ENCODE results near the gene CCN5.

CCN5 gene

DNA sequence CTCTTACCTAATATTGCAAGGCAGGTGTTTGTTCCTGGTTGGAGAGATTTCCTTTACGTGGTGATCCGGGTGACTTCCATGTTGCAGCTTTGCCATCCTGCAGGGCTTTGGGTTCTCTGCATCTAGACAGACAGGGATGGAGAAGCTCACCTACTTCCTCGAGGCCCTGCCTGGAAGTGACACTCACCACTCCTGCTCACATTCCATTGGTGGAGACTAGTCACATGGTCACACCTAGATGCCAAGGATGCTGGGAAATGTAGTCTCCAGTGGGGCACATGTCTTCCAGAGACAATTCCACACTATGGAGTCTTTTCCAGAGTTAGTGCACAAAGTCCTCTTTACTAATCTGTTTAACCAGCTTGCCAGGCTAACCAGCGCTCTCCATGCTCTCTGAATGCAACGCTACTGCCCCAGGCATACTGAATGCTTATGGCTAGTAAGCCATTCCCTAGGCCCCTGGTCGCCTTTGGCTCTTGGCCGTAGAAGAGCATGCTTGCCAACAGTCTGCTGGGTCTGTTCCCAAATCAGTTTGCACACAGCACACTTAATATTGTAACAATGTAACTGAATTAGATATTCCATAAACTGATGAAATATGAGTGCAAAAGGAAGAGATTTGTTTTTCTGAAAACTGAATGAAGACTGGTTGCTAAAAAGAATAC, 23.8 kb downstream of the CCN5 start:
- DNase-seq = no peak

DNA sequence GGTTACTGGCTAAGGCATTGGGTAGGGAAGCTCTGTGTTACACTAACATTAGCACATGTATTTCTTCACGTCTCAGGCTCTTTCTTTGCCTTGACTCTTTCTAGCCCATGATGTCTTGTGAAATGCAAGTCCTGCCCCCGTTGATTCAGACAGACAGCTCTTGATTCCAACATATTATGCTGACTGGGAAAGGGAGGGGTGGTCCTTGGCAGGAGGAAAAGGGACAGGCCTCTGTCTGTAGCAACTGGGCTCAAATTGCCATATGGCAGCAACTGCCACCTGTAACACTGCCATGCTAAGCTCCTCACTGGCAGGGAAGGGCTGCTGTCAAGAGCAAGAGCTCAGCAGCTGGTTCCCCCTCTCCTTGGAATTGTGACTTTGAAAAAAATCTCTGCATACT, 24.8 kb downstream of the CCN5 start:
- no peak for DNase-seq

DNA sequence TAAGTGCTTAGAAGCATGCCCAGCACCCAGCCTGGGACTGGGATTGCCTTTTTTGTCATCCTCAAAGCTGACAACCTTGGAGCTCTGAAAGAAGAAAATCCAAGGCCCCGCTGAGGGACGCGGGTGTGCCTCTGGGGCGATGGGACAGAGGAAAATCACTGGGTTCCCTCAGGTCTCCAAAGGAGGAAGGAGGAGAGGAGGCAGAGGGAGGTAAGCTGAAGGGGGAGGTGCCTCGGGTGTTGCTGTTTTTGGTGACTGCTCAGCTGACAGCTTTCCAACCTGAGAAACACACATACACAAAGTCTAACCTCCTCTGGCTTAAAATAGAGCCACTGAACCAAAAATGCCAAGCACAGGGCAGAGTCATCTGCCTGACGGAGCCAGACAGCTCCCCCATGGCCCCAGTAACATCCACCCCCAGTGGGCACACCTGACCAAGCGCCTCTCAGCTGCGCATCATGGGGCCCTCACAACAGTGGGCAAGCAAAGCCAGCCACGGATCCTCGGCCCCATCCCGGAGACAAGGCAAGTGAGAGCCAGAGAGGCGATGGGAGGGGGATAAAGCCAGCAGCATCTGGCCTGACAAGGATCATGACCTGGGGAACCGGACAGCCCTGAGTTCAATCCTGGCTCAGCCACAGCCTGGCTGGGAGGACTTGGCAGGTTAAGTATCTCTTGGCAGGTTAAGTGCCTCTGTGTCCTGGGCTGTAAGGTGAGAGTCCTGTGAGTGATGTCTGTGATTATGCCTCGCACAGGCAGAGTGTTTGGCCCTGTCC, 27.3 kb downstream of the CCN5 start:
- no peak for DNase-seq

DNA sequence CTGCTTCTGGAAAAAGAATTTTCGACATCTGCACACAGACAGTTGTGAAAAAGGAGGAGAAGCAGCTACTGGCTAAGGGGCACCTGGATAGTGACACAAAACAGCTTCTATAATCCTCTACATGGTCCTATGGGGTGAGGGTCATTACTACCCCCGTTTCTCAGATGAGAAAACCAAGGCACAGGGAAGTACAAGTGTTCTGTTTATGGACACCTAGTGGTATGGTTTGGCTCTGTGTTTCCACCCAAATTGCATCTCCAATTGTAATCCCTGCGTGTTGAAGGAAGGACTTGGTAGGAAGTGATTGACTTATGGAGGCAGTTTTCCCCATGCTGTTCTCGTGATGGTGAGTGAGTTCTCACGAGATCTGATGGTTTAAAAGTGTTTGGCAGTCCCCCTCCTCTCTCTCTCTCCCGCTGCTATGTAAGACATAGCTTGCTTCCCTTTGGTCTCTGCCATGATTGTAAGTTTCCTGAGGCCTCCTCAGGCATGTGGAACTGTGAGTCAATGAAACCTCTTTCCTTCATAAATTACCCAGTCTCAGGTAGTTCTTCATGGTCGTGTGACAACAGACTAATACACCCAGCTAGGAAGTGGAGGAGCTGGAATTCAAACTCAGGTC, 28.0 kb downstream of the CCN5 start:
- no peak for DNase-seq

DNA sequence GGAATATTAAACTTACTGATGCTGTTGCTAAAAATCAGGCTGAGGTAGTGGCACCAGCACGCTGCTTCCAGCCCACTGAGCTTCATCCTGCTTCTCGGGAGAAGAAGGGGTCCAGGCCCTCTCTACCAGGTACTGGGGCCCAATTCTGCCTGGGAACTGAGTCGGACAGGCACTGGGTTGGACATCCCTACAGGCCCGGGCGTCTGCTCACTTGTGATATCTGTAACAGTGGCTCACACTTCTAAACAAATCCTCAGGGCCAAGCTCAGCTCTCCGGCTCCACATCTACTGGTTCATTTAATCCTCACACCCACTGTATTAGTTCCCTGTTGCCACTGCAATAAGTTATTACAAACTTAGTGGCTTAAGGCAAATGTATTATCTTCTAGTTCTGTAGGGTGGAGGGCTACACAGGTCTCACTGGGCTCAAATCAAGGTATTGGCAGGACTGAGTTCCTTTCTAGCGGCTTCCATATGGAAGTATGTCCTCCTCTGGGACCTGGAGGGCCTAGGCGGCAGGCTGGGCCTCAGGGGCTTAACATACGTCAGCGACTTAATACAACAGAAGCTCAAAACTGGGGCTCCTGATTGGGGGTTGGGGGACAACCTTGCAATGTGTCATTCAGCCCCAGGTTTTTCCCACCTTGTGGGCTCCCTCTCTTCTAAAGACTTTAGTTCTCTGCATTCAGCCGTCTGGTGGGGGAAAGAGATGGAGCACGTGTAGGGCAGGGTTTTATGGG, 28.9 kb downstream of the CCN5 start:
- no peak for DNase-seq

DNA sequence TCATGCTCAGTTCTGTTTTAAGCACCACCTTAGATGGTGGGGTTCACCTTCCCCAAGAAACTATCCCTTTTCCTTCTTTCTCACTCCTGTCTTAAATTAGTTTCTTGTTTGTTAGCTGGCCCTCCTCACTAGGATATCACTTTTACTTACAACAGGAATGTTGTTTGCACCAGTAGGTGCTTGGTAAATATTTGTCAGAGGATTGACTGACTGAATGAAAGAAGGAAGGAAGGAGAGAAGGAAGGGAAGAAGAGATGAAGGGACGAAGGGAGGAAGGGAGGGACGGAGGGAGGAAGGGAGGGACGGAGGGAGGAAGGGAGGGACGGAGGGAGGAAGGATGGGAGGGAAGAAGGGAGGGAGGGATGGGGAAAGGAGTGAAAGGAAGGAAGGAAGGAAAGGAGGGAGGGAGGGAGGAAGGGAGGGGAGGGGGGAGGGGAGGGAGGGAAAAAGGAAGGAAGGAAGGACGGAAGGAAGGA, 30.0 kb downstream of the CCN5 start:
- DNase-seq = no peak

DNA sequence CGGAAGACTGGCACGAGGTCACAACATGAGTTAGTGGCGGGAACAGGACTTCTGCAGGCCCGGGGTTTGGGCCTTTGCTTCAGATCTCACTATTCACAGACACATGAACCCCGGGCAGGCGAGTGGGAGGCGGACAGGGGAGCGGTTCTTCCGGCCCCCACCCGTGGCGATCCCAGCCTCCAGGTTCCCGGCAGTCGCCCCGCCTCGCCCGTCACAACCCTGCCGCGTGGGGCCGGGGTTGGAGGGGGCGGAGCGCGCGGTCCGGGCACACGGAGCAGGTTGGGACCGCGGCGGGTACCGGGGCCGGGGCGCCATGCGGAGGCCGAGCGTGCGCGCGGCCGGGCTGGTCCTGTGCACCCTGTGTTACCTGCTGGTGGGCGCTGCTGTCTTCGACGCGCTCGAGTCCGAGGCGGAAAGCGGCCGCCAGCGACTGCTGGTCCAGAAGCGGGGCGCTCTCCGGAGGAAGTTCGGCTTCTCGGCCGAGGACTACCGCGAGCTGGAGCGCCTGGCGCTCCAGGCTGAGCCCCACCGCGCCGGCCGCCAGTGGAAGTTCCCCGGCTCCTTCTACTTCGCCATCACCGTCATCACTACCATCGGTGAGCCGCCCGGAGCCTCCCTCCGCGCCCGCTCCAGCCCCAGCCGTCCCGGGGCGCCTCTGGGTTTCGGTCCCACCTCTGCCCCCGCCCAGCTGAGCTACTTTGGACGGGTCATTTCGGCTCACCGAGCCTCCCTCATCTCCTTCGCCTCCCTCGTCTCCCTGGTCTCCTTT, 30.6 kb downstream of the CCN5 start, which contains the start of gene KCNK15:
Gene KCNK15, plus strand, starts transcription at position 268 of the 769 bp plus-strand sequence. Its CDS starts 46 bp downstream, at position 314.
- peak; percentile 20 for DNase-seq

DNA sequence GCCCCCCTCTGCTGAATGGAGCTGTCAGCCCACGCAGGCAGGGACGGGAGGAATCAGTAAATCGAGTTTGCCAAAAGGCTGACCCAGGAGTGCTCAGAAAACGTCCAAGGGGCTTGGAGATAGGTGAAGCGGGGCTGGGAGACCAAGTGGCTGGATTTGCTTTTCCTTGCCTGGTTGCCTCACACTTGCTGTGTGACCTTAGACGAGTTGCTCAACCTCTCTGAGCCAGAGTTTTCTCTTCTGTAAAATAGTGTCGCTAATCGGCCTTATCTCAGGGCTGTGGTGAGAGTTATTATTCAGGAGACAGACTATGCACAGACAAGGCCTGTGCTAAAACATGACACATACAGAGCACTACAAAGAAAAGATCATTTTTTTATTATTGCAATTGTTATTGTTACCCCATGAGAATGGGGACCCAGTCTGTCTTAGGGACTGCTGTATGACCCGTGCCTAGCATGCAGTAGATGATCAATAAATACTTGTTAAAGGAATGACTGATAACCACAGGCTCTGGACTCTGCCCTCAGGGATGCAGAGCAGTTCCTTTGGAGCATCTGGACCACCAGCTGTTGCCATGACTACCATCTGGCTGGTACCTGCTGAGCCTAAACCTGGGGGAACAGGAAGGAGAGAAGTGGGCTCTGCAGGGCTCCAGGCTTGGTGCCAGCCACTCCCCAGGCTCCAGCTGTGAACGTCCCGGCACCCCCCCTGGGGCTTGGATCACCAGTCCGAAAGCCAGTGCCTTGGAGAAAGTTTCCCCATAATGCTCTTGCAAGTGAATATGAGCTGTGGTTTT, 31.4 kb downstream of the CCN5 start:
- no peak for DNase-seq

DNA sequence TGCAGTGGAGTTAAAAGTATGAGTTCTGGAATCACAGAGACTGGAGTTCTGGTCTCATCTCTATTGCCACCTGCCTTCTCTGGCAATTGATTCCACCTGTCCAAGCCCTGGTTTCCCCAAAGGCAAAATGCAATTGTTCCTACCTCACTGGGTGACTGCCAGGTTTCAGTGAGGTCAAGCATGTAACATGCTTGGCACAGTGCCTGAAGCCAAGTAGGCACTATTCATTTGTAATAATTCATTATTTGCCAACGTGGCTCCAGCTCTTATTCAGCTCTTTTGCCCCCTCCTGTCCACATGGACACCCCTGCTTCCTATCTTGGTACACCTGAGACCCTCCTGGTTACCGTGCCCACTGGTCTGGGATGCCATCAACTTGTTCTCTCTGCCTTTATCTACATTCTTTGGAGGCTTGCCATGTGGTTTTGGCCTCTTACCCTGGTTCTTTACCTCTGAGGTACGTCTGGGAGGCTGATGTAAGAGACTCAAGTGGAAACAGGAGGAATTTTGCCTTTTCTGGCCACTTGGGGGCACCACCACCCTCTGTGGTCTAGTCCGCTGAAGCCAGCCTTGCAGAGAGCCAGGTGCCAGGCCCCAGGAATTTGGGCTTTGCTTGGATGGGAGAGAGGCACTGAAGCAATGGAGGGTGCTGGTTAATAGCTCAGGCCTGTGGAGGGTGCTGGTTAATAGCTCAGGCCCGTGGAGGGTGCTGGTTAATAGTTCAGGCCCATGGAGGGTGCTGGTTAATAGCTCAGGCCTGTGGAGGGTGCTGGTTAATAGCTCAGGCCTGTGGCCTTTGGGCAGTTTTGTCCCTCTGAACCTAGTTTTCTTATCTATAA, 32.2 kb downstream of the CCN5 start:
- no peak for DNase-seq

DNA sequence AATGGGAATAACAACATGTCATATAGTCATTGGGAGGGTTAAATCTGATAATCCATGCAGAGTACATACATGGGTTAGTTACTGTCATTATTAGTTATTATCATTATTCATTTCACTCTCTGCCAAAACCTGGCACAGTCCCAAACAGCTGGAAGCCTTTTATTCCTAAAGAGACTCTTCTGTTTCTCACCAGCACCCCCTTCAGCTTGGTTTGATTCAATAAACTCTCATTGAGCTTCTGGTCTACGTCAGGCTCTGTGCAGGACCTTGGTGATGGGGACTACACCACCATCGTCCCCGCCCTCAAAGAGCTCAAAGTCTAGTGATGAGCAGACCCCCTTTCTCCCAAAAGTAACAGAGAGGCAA, 32.8 kb downstream of the CCN5 start:
- no peak for DNase-seq

DNA sequence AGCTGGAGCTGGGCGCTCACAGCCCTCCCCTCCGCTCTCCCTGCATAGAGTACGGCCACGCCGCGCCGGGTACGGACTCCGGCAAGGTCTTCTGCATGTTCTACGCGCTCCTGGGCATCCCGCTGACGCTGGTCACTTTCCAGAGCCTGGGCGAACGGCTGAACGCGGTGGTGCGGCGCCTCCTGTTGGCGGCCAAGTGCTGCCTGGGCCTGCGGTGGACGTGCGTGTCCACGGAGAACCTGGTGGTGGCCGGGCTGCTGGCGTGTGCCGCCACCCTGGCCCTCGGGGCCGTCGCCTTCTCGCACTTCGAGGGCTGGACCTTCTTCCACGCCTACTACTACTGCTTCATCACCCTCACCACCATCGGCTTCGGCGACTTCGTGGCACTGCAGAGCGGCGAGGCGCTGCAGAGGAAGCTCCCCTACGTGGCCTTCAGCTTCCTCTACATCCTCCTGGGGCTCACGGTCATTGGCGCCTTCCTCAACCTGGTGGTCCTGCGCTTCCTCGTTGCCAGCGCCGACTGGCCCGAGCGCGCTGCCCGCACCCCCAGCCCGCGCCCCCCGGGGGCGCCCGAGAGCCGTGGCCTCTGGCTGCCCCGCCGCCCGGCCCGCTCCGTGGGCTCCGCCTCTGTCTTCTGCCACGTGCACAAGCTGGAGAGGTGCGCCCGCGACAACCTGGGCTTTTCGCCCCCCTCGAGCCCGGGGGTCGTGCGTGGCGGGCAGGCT, 35.1 kb downstream of the CCN5 start:
- DNase-seq = no peak

DNA sequence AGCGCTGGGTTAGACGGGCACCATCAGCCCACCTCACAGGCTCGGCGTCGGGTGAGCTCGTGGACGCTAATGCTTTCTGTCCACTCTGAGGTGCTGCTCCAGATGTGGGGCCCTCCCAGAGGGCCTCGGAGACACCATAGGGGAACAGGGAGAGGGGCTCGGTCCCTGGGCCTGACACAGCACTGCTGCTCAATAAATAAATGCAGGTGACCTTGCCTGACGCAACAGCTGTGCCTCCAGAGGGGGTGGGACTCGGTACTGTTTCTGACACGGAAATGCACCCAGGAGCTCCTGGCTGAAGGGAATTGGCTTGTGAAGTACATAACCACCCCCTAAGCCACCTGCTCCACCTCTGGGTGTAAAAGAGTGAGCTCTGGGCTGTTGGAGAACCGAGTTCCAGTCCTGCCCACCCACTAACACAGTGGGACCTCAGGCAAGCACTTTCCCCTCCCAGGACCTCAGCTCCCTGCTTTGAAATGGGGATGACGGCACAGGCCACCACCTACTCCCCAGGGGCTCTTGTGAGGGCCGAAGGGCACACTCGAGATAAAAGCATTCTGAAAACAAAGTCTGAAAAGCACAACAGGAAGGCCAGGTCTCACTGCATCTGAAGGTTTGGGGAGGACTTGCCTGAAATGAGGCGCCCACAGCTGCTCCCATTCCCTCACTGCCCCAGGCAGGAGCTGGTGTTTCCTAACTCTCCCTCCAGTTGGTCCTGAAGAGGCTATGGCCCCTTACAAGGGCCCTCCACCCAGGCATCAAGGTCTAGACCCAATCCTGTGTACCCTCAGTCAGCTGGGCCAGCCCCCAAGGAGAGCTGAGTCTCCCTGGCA, 37.1 kb downstream of the CCN5 start:
- no peak for DNase-seq

DNA sequence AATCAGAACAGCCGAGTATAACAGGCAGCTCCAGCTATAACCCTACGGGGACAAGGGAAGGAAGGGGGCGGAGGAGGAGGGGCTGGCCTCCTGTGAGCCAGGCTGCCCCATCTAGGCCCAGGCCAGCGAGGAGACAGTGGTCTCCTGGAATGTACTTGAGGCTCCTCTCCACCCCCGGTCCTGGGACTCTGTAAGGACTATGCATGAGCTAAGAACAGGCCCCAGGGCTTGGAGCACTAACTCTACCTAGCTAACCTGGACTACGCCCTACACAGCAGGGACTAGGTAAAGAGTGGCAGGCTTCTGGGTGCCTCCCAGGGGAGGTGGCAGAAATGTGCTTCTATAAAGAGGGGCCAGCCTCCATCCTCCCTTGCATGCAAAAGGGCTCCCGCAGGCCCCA, 39.4 kb downstream of the CCN5 start:
- no peak for DNase-seq

DNA sequence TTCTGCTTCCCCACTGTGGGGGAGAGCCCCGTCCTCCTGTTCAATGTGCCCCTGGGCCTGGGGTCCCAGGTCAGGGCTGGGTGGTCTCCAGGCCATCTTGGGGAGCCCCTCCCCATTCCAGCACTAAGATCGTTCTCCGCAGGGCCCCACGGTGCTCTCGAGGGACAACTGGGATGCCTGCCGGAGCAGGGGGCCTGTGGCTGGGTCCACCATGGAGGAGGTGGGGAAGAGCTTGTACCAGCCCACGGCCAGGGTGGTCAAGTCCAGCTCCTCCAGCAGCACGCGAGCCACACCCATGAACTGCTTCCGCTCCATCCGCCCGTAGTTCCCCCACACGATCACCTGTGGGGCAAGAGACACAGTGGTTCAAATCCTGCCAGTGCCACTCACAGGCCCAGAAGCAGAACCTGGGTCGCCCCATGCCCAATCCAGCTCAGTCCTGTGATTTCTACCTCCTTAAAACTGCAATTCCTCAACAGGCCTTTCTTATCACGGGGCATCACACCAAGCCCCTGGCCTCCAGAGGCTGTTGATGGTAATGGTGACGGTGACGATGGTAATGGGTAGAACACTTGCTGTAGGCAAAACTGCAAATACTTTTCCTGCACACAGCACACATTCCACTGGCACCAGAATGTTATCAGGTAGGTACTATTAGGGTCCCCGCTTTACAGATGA, 41.0 kb downstream of the CCN5 start:
- no peak for DNase-seq

DNA sequence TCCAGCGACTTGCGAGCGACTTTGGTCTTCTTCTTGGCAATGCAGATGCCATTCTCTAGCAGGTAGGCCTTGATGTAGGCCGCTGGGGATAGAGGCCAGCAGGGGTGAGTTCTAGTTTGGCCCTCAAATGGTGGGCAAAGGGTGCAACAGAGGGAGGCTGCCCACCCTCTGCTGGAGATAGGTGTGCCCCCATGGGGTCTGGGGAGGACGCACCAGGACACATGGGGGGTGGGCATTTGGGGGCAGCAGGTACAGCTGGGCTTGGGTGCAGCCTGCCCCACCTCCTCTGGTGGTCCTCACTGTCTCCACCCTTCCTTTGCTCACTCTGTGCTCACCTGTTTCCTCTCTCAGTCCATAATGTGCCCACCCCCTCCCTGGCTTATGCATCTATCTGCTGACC, 41.8 kb downstream of the CCN5 start:
- no peak for DNase-seq

DNA sequence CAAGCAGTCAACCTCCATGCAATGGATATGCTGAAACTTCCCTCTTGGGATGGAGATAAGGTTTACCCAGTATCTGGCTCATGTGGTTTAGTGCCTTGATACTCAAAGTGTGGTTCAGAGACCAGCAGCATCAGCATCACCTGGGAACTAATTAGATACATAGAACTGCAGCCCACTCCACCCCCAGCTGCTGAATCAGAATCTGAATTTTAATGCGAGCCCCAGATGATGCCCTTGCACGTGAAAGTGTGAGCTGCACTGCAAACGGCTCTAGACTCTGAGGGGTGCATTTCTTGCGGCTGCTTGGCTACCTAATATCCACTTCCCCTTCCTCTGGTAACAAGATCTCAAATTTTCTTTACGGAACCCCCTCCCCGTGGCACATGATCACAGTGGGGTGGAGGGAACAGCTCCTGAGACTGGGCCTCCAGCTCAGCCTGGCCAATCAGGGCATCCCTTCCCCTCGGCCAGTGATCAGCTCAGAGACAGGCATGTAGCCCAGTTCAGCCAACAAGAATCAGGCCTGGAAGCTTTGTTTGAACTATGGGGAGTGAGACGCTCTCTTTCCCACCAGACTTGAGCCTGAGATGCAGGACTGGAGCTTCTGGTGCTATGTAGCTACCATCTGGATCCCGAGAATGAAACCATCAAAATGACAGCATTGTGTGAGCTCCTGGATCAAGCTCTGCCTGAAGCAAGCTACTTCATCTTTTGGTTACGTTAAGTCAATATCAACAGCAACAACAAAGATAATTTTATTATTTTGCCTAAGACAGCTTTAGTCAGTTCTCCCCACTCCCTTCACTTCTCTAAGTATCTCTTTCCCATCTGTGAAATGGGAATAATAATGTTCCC, 43.3 kb downstream of the CCN5 start:
- no peak for DNase-seq

DNA sequence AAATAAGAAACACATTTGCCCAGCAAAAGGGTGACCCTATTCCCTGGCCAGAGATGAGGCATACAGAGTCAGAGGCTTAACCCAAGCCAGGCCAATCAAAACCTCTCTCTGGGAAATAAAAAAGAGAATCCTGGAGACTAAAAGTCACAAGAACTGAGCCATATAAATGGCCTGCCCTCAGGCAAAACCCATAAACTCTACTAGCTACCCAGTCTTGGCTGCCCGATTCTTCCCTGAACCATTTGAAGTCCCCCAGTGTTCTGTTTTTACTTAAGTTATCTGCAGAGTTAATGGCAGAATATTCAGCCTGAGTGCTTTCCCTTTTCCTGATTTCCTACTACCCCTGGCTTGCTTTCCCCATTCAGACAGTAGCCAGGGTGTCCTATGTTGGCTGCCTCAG, 44.4 kb downstream of the CCN5 start:
- no peak for DNase-seq
